GM13976 (cell line): ENCODE results near the gene DCDC1.

Experiments used
- DNase-seq: peaks from one replicate; pipeline ENCODE4 v3.0.0; 2012; ENCODE audit warnings: low spot score
- CTCF ChIP-seq: IDR thresholded peaks from 2 replicates; pipeline ENCODE4 v1.5.1; 2012; ENCODE audit warnings: borderline replicate concordance, mild to moderate bottlenecking; ENCODE audit not compliant: insufficient read depth; ENCODE audit errors: extremely low read depth, missing control alignments, control extremely low read depth
- in situ Hi-C: fragments of 300-500 bp; cut with MboI; formaldehyde crosslinking; loops from one replicate; pipeline ENCODE4 v1.12.0; 2022; ENCODE audit warnings: low sequenced_read_pairs, mixed read lengths, inconsistent platforms; ENCODE audit not compliant: unreplicated experiment

DCDC1 gene

GRCh38 chr11:31412946-31413345, 43.4 kb upstream of the DCDC1 start:
- in situ Hi-C loops, result no loop called here
- no peak for TF ChIP-seq CTCF
- no peak for DNase-seq

- no peak for TF ChIP-seq CTCF
- in situ Hi-C loops, result no loop called here
- no peak for DNase-seq
Measured at GRCh38 chr11:31408201-31408600, 38.7 kb upstream of the DCDC1 start.

- no peak for DNase-seq
- no peak for TF ChIP-seq CTCF
- in situ Hi-C loops, result no loop called here
Measured at GRCh38 chr11:31404614-31405013, 35.1 kb upstream of the DCDC1 start.

GRCh38 chr11:31397239-31397834, 27.8 kb upstream of the DCDC1 start:
- DNase-seq, result peak; percentile 31
- peak; percentile 23 for TF ChIP-seq CTCF
- in situ Hi-C loops, result loop anchor here (10.0 to 25.0 kb wide), 3 partner anchors 465 to 765 kb away; no protein-coding TSS in a partner anchor

GRCh38 chr11:31387379-31387778, 17.8 kb upstream of the DCDC1 start:
- TF ChIP-seq CTCF, result no peak
- in situ Hi-C loops, result loop anchor here (25.0 kb wide), 2 partner anchors 475 to 775 kb away; no protein-coding TSS in a partner anchor
- no peak for DNase-seq

- no peak for DNase-seq
- no peak for TF ChIP-seq CTCF
- in situ Hi-C loops, result loop anchor here (25.0 kb wide), 2 partner anchors 479 to 779 kb away; no protein-coding TSS in a partner anchor
Measured at GRCh38 chr11:31383116-31383515, 13.6 kb upstream of the DCDC1 start.
